OCI-LY3 (cell line): ENCODE data around the gene VSIG4.

ENCODE experiments used
- H2AFZ ChIP-seq: fragments of 200-600, 300-600 bp; shearing (Covaris generic); 2 replicates; pipeline ENCODE4 v1.6.0; 2014; ENCODE audit warnings: antibody characterized with exemption, low read depth, low read length
- H3K27ac ChIP-seq: fragments of 200-600, 300-600 bp; sonication (generic); 2 replicates; pipeline ENCODE4 v1.5.1; 2014; ENCODE audit warnings: mild to moderate bottlenecking, low read length, moderate library complexity, mixed read lengths
- H3K27me3 ChIP-seq: fragments of 200-600, 300-600 bp; sonication (generic); 2 replicates; pipeline ENCODE4 v1.6.1; 2014; ENCODE audit warnings: low read depth, low read length, mixed read lengths
- H3K36me3 ChIP-seq: fragments of 200-600, 300-600 bp; sonication (generic); replicated peaks from 2 replicates; pipeline ENCODE3; 2014; ENCODE audit warnings: low read depth, low read length, mixed read lengths
- H3K4me1 ChIP-seq: fragments of 300-600, 200-600 bp; sonication (generic); 2 replicates; pipeline ENCODE4 v1.6.1; 2014; ENCODE audit warnings: low read length, mixed read lengths
- H3K4me2 ChIP-seq: fragments of 200-600, 300-600 bp; sonication (generic); 2 replicates; pipeline ENCODE4 v1.6.1; 2014; ENCODE audit warnings: low read length, mixed read lengths
- H3K4me3 ChIP-seq: fragments of 300-600, 200-600 bp; sonication (generic); 2 replicates; pipeline ENCODE4 v1.5.1; 2014; ENCODE audit warnings: antibody characterized with exemption, mild to moderate bottlenecking, low read length, moderate library complexity
- H3K79me2 ChIP-seq: fragments of 300-600, 200-600 bp; shearing (Covaris generic); 2 replicates; pipeline ENCODE4 v1.6.1; 2014; ENCODE audit warnings: mild to moderate bottlenecking, low read length, mixed read lengths
- H3K9ac ChIP-seq: fragments of 300-600, 200-600 bp; shearing (Covaris generic); 2 replicates; pipeline ENCODE4 v1.6.0; 2014; ENCODE audit warnings: mild to moderate bottlenecking, low read length, moderate library complexity
- H3K9me3 ChIP-seq: fragments of 200-600, 300-600 bp; shearing (Covaris generic); 2 replicates; pipeline ENCODE4 v1.6.1; 2014; ENCODE audit warnings: low read length, mixed read lengths; ENCODE audit not compliant: insufficient read depth
- H4K20me1 ChIP-seq: fragments of 200-600, 300-600 bp; sonication (generic); 2 replicates; pipeline ENCODE4 v1.6.1; 2016; ENCODE audit warnings: low read length, mixed read lengths; ENCODE audit not compliant: insufficient read depth
- EZH2phosphoT487 ChIP-seq: fragments of 200-600 bp; shearing (Covaris generic); IDR thresholded peaks from 2 replicates; pipeline ENCODE4 v1.6.1; 2018; ENCODE audit warnings: antibody characterized with exemption, mixed run types, low read depth
- TF ChIP-seq, protein P1 (sequence below): fragments of 200-600, 300-600 bp; sonication (generic); IDR thresholded peaks from 2 replicates; pipeline ENCODE4 v1.5.1; 2014; ENCODE audit warnings: antibody characterized with exemption, low read length, low read depth

VSIG4 gene

DNA sequence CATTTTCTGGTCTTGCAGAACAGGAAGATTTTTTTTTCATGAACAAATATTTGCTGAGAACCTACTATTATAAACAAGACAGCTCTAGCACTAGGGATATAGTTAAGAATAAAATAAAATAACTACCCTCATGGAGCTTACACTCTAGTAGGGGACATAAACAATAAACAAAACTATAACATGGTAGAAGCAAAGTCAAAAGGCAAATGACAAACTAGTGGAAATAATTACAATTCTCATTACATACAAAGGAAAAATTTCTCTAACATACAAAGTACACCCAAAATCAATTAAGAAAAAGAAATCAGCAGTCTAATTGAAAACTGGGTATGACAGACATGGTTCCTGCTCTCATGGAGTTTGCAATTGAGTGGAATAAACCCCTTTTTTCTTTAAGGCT is 32.0 kb downstream of the VSIG4 start:
- H2AFZ ChIP-seq: no peak overlapping the region
- H3K4me1 ChIP-seq: peaks cover 54% of the 10 kb centered on the region
- no peak overlapping the region for H3K4me3 ChIP-seq
- H3K27ac ChIP-seq: no peak overlapping the region
- TF ChIP-seq, protein P1, sequence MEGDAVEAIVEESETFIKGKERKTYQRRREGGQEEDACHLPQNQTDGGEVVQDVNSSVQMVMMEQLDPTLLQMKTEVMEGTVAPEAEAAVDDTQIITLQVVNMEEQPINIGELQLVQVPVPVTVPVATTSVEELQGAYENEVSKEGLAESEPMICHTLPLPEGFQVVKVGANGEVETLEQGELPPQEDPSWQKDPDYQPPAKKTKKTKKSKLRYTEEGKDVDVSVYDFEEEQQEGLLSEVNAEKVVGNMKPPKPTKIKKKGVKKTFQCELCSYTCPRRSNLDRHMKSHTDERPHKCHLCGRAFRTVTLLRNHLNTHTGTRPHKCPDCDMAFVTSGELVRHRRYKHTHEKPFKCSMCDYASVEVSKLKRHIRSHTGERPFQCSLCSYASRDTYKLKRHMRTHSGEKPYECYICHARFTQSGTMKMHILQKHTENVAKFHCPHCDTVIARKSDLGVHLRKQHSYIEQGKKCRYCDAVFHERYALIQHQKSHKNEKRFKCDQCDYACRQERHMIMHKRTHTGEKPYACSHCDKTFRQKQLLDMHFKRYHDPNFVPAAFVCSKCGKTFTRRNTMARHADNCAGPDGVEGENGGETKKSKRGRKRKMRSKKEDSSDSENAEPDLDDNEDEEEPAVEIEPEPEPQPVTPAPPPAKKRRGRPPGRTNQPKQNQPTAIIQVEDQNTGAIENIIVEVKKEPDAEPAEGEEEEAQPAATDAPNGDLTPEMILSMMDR: no peak
- no peak for TF ChIP-seq EZH2phosphoT487
- no peaks in the 10 kb centered on the region for H3K27me3 ChIP-seq
- H3K79me2 ChIP-seq: no peaks in the 10 kb centered on the region
- H3K9me3 ChIP-seq: no peaks in the 10 kb centered on the region
- no peak overlapping the region for H3K9ac ChIP-seq
- no peaks in the 10 kb centered on the region for H3K36me3 ChIP-seq
- no peaks in the 10 kb centered on the region for H4K20me1 ChIP-seq
- no peak overlapping the region for H3K4me2 ChIP-seq

DNA sequence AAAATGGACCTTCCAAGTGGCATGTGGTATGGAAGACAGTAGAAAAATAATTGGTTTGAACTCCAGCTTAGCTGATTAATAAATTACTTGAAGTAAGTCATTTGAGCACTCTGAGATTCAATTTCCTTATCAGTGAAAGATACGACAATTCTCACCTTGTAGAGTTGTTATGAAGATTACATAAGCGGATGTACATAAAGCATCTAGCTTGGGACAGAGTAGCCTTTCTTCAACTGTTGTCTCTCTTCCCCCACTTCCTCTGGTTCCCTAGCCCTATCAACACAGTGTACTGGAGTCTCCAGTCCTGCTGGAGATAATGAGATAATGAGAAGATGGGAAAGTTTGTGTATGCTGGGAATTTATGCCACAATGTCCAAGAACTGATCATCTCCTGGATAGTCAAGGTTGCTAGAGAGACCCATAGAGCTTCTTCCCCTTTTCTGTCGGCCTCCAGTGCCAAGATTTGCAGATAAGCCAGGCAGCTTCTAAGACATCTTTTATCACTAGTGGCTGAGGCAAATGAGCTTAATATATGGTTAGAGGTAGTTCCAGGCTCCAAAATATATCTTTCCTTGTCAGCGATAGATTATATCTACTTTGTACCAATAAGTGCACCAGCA is 33.9 kb downstream of the VSIG4 start:
- H3K27ac ChIP-seq: no peak overlapping the region
- H3K79me2 ChIP-seq: no peaks in the 10 kb centered on the region
- peaks cover 41% of the 10 kb centered on the region for H3K4me1 ChIP-seq
- H2AFZ ChIP-seq: no peak overlapping the region
- H3K4me2 ChIP-seq: no peak overlapping the region
- no peaks in the 10 kb centered on the region for H3K9me3 ChIP-seq
- no peaks in the 10 kb centered on the region for H4K20me1 ChIP-seq
- H3K4me3 ChIP-seq: no peak overlapping the region
- no peaks in the 10 kb centered on the region for H3K36me3 ChIP-seq
- H3K9ac ChIP-seq: no peak overlapping the region
- no peaks in the 10 kb centered on the region for H3K27me3 ChIP-seq
- TF ChIP-seq, protein P1: no peak
- no peak for TF ChIP-seq EZH2phosphoT487

DNA sequence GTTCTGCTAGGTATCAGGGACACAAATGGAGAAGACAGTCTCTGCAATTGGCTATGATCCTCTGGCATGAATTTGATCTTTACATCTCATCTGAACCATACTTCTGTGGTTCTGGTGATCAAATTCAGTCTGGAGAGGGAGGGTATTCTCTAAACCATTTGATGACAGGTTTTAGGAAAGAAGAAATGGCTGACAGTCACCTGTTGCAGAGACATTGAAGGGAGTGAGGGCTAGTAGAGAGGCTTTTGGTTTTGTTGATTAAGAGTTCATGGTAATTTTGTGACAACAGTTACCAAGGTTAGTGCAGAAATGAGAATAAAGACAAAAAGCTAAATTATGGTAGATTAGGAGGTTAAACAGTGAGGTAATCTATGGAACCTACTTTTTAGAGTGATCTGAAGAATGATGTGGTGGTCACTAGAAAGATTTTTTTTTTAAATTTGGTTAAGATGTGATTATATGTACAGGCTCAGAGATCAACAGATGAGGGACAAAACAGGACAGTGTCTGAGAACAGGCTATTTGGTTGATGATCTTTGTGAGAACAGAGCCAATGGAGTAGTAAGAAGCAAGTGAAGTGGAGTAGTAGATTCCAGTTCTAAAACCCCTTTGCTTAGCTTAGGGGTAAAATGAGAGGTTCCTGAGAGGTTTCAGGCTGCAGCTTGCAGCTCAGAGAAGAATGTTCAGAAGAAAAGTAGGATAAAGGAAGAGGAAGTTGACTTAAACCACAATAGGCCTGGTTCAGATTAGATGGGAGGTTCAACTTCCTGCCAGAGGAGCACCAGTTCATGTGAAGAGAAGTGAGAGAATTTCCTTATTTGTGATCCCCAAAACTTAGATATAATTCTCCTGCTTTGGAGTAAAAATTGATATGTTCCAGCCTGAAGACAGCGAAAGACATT is 34.7 kb downstream of the VSIG4 start:
- Histone ChIP-seq H3K9me3 (no peaks in the 10 kb centered on the region), H3K4me3 (no peak overlapping the region), H2AFZ (no peak overlapping the region), H3K79me2 (no peaks in the 10 kb centered on the region), H3K4me1 (peaks cover 39% of the 10 kb centered on the region), H3K9ac (no peak overlapping the region), H4K20me1 (no peaks in the 10 kb centered on the region), H3K27ac (no peak overlapping the region), H3K36me3 (no peaks in the 10 kb centered on the region), H3K27me3 (no peaks in the 10 kb centered on the region), H3K4me2 (0 out of 2 replicates have a peak overlapping the region, but pooled peaks have one; percentile 24)
- TF ChIP-seq EZH2phosphoT487: no peak
- TF ChIP-seq, protein P1: no peak

DNA sequence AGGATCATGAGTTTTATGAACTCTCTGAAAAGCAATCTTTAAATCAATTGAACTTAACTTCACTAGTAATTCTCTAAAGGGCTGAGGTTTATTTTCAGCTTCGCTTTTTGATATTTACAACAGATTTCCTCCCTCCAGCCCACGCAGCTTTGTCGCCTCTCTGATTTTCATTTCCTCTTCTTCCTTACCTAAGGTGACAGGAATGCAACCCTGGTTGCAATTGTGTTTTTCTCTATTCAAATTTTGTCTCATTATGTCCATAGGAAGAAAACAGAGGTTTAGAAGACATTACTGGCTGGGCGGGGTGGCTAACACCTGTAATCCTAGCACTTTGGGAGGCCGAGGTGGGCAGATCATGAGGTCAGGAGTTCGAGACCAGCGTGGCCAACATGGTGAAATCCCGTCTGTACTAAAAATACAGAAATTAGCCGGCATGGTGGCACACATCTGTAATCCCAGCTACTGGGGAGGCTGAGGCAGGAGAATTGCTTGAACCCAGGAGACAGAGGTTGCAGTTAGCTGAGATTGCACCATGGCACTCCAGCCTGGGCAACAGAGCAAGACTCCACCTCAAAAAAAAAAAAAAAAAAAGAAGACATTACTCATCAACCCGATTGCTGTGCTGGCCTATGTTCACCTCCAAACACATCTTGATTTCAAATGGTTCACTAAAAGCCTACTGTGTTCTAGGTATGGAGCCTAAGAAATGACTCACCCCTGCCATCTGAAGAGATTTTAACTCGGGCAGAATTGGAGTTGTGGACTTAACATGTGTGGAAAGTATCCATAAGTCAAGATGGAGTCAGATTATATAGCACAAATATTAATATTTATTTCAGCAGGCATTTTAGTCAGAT is 36.8 kb downstream of the VSIG4 start:
- H3K9ac ChIP-seq: no peak overlapping the region
- no peak for TF ChIP-seq EZH2phosphoT487
- TF ChIP-seq, protein P1: no peak
- H3K79me2 ChIP-seq: no peaks in the 10 kb centered on the region
- H3K27me3 ChIP-seq: no peaks in the 10 kb centered on the region
- no peaks in the 10 kb centered on the region for H3K9me3 ChIP-seq
- no peak overlapping the region for H3K4me3 ChIP-seq
- no peak overlapping the region for H2AFZ ChIP-seq
- no peaks in the 10 kb centered on the region for H4K20me1 ChIP-seq
- no peaks in the 10 kb centered on the region for H3K36me3 ChIP-seq
- no peak overlapping the region for H3K27ac ChIP-seq
- peaks cover 31% of the 10 kb centered on the region for H3K4me1 ChIP-seq
- no peak overlapping the region for H3K4me2 ChIP-seq
